Nasal cavity respiratory epithelium epithelial cell of viscerocranial mucosa (primary cell): ENCODE data around the gene TBC1D22A. TPM values are rescaled to one million over a fixed set of nuclear protein-coding genes. Genes with fewer than 3 reads are reported as not detected.

Experiments used
- total RNA-seq: library from RNA; depleted of rRNA; stranded (reverse); fragments of >200 nt; gene quantifications from 2 replicates; pipeline ENCODE4 v1.2.3, GENCODE V29; 2014

The TBC1D22A gene, protein sequence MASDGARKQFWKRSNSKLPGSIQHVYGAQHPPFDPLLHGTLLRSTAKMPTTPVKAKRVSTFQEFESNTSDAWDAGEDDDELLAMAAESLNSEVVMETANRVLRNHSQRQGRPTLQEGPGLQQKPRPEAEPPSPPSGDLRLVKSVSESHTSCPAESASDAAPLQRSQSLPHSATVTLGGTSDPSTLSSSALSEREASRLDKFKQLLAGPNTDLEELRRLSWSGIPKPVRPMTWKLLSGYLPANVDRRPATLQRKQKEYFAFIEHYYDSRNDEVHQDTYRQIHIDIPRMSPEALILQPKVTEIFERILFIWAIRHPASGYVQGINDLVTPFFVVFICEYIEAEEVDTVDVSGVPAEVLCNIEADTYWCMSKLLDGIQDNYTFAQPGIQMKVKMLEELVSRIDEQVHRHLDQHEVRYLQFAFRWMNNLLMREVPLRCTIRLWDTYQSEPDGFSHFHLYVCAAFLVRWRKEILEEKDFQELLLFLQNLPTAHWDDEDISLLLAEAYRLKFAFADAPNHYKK
- 10.6 and 20.5 TPM in 2 replicates for total RNA-seq

DNA sequence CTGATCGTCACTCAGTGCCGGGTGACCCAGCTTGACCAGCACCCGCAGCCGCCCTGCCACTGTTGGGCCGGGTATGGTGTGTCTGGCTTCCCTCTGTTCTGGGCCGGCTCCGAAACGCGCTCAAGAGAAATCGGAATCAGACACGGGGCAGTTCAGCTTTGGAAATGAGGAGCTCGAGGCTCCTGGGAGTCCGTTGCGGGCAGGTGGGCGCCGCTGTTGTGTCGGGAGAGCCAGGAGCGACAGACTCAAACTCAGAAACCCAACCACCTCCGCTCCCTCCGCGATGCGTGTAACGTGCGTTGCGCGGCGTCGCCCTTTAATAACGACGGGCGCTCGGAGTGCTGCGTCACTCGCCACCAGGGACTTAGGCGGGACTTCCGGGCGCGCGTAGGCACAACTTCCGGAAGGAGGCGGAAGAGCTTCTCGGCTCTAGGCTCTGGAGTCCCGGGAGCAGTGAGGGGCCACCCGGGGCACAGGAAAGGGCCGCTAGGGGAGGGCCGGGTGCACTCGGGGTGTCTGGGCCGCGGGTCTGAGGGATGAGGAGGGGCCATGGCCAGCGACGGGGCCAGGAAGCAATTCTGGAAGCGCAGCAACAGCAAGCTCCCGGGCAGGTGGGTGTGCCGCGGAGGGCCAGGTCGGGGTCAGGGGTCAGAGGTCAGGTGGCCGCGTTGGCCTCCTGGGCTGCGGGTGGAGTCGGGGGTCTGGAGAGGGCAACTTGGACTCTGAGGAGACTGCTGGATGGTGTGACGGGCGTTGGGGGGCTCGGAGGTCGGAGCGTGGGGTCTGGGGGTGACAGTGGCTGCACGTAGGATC, at the start of gene TBC1D22A:
Gene TBC1D22A, plus strand, starts transcription at position 413 of the 813 bp plus-strand sequence. Its CDS starts 137 bp downstream, at position 550.

DNA sequence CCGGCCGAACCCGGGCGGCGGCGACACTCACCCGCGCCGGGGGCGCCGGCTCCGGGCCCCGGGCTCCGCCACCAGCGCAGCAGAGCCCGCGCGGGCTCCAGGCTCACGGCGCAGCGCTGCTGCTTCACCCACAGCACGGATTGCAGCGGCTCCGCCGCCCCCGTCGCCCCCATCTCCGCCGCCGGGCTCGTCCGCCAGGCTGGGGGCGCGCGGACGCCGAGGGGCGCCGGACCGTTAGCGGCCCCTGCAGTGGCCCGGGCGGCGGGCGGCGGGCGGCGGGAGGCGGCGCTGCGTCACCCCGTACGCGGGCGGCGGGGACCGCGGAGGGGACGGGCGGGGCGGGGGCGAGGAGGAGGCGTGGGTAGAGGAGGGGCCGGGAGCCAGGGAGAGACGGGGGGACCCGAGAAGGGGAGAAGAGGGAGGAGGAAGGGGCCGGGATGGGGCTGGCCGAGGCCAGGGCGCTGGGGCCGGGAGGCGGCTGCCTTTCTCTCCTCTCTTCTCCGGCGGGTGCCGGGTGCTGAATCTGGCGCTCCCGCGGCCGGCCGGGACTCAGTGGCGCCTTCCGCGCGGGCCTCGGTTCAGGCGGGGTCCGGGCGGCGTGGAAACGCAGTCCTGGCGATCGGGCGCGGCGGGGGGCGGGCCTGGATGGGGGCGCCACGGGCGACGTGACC, 24.3 kb upstream of the TBC1D22A start, which contains the start of gene CERK:
Gene CERK, minus strand, starts transcription at position 277 of the 671 bp plus-strand sequence. Its CDS starts 104 bp downstream, at position 173.

Other genes with a start within 250 kb of the TBC1D22A start
- 52.3 and 303 TPM in 2 replicates for gene CELSR1, start 225.0 kb upstream of the TBC1D22A start, total RNA-seq
- gene GRAMD4, start 142.3 kb upstream of the TBC1D22A start, total RNA-seq, result 42.7 and 61.3 TPM in 2 replicates
- gene CERK, start 24.4 kb upstream of the TBC1D22A start, total RNA-seq, result 27.7 and 32.5 TPM in 2 replicates